ENCODE measurements around the gene HAAO.

Gene HAAO

DNA sequence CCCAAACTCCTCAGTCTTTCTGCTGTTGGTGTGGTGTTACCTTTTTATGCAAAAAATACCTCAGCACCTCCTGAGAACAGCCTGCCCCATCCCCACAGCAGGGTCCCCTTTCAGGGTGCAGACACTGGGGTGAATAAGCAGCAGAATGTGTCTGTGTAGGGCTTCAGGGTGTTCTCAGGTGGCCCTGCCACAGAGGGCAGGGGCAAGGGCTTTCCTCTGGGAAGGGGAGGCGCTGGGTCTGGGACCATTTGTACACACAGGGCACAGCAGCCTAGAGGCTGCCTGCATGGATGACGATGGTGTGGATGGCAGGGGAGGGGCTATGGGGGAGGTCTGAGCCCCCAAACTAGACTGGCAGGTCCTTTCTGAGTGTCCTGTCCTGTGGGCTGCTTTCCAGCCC is 2.6 kb downstream of the HAAO start:
- Histone ChIP-seq H3K27me3 (ENCODE audit: control insufficient read depth in 1 of 2, insufficient read depth in 2 of 2, low read length in 2 of 2) (no peaks in the 10 kb centered on the region), H3K9me3 (ENCODE audit: low read length) (no peaks in the 10 kb centered on the region), H3K9ac (ENCODE audit: low read length) (no peak overlapping the region), H3K27ac (ENCODE audit: low read depth, low read length) (no peak overlapping the region), H3K4me1 (ENCODE audit: insufficient read depth, low read length) (peaks cover 15% of the 10 kb centered on the region), H3K36me3 (ENCODE audit: insufficient read depth, low read length) (peaks cover 7% of the 10 kb centered on the region), H3K4me3 (ENCODE audit: low read depth in 1 of 2, low read length in 2 of 2) (no peak overlapping the region)

- Histone ChIP-seq H3K4me3 (ENCODE audit: low read depth in 1 of 2, low read length in 2 of 2) (no peak overlapping the region), H3K27ac (ENCODE audit: low read depth, low read length) (no peak overlapping the region), H3K4me1 (ENCODE audit: insufficient read depth, low read length) (peaks cover 15% of the 10 kb centered on the region), H3K27me3 (ENCODE audit: control insufficient read depth in 1 of 2, insufficient read depth in 2 of 2, low read length in 2 of 2) (no peaks in the 10 kb centered on the region), H3K9ac (ENCODE audit: low read length) (no peak overlapping the region), H3K36me3 (ENCODE audit: insufficient read depth, low read length) (peaks cover 7% of the 10 kb centered on the region), H3K9me3 (ENCODE audit: low read length) (no peaks in the 10 kb centered on the region)
These were observed 3.5 kb downstream of the HAAO start for GRCh38 chr2:42788882-42789281.

GRCh38 chr2:42788478-42788793 is 3.9 kb downstream of the HAAO start:
- H3K27ac ChIP-seq (ENCODE audit: low read depth, low read length) = no peak overlapping the region
- H3K9ac ChIP-seq (ENCODE audit: low read length) = no peak overlapping the region
- no peaks in the 10 kb centered on the region for H3K27me3 ChIP-seq (ENCODE audit: control insufficient read depth in 1 of 2, insufficient read depth in 2 of 2, low read length in 2 of 2)
- no peaks in the 10 kb centered on the region for H3K9me3 ChIP-seq (ENCODE audit: low read length)
- peaks cover 7% of the 10 kb centered on the region for H3K36me3 ChIP-seq (ENCODE audit: insufficient read depth, low read length)
- peaks cover 15% of the 10 kb centered on the region for H3K4me1 ChIP-seq (ENCODE audit: insufficient read depth, low read length)
- no peak overlapping the region for H3K4me3 ChIP-seq (ENCODE audit: low read depth in 1 of 2, low read length in 2 of 2)

DNA sequence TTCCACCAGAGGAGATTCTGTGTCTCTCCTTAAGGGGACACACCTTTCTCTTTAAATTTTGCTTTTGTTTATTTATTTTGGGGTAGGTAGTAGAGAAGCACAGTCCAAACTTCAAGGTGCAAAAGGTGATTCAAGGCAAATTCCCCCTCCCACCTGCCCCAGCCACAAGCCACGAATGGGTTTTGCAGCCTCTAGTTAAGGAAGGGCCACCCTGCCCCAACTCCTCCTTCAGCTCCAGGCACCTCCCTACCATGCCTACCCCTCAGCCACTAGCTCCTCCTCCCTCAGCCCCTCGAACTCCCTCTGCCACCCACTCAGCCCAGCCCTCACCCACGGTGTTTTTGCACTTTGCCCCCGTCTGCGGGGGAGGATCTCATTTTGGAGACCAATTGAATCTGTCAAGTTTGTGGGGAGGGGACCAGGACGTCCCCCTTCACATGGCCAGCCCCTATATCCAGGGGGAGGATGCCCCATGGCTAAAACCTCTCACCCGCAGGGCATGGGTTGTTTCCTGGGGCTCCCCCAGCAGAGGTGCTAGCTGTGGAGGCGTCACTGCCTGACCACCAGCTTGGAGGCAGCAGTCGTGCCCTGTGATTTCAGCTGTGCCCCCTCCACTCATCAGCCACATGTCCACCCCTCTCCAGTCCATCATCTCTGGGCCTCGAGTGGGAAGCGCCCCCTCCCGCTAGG is 4.5 kb downstream of the HAAO start:
- H3K4me3 ChIP-seq (ENCODE audit: low read depth in 1 of 2, low read length in 2 of 2) = no peak overlapping the region
- no peak overlapping the region for H3K9ac ChIP-seq (ENCODE audit: low read length)
- H3K4me1 ChIP-seq (ENCODE audit: insufficient read depth, low read length) = peaks cover 15% of the 10 kb centered on the region
- H3K27me3 ChIP-seq (ENCODE audit: control insufficient read depth in 1 of 2, insufficient read depth in 2 of 2, low read length in 2 of 2) = no peaks in the 10 kb centered on the region
- peaks cover 7% of the 10 kb centered on the region for H3K36me3 ChIP-seq (ENCODE audit: insufficient read depth, low read length)
- no peaks in the 10 kb centered on the region for H3K9me3 ChIP-seq (ENCODE audit: low read length)
- no peak overlapping the region for H3K27ac ChIP-seq (ENCODE audit: low read depth, low read length)

- Histone ChIP-seq H3K36me3 (ENCODE audit: insufficient read depth, low read length) (peaks cover 7% of the 10 kb centered on the region), H3K9me3 (ENCODE audit: low read length) (no peaks in the 10 kb centered on the region)
These were observed 5.0 kb downstream of the HAAO start for GRCh38 chr2:42787424-42787787.

DNA sequence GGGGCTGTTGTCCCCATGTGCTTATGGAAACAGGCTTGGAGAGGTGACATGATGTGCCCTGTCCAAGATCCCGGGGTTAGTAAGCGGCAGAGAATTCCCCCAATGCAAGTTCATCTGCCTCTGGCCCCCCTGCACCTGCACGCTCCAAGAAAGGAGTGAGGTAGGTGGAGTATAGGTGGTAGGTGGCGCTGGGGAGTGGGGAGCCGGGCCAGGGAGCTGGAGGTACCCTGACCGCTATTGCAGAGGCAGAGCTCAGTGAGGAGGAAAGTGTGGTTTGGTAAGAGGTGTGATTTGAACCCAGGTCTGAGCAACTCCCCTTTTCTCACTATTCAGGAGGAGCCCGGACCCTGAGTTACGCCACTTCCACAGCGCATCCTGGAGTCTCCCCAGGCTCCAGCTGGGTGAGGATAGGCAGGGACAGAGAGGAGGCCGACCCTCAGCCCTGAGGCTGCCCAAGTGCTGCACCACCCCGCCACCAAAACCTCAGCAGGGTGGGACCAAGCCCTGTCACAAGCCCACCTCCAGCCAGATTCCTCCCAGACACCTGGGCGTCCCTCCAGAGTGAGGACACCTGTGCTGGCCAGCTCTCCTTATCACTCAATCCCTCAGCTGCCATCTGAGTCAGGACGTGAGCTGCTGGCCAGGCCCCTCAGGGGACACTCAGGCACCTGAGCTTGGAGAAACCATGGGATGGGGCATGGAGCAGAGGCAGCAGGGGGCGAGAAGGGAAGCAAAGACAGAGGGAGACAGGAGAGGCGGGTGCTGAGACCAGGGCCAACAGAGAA is 5.6 kb downstream of the HAAO start:
- Histone ChIP-seq H3K27ac (ENCODE audit: low read depth, low read length) (no peak overlapping the region), H3K36me3 (ENCODE audit: insufficient read depth, low read length) (peaks cover 7% of the 10 kb centered on the region), H3K9ac (ENCODE audit: low read length) (no peak overlapping the region), H3K4me1 (ENCODE audit: insufficient read depth, low read length) (peaks cover 11% of the 10 kb centered on the region), H3K27me3 (ENCODE audit: control insufficient read depth in 1 of 2, insufficient read depth in 2 of 2, low read length in 2 of 2) (no peaks in the 10 kb centered on the region), H3K9me3 (ENCODE audit: low read length) (no peaks in the 10 kb centered on the region), H3K4me3 (ENCODE audit: low read depth in 1 of 2, low read length in 2 of 2) (no peak overlapping the region)

More at GRCh38 chr2:42787424-42787787, 5.0 kb downstream of the HAAO start:
- Histone ChIP-seq H3K9ac (ENCODE audit: low read length) (no peak overlapping the region), H3K27ac (ENCODE audit: low read depth, low read length) (no peak overlapping the region), H3K4me1 (ENCODE audit: insufficient read depth, low read length) (peaks cover 15% of the 10 kb centered on the region), H3K4me3 (ENCODE audit: low read depth in 1 of 2, low read length in 2 of 2) (no peak overlapping the region), H3K27me3 (ENCODE audit: control insufficient read depth in 1 of 2, insufficient read depth in 2 of 2, low read length in 2 of 2) (no peaks in the 10 kb centered on the region)

DNA sequence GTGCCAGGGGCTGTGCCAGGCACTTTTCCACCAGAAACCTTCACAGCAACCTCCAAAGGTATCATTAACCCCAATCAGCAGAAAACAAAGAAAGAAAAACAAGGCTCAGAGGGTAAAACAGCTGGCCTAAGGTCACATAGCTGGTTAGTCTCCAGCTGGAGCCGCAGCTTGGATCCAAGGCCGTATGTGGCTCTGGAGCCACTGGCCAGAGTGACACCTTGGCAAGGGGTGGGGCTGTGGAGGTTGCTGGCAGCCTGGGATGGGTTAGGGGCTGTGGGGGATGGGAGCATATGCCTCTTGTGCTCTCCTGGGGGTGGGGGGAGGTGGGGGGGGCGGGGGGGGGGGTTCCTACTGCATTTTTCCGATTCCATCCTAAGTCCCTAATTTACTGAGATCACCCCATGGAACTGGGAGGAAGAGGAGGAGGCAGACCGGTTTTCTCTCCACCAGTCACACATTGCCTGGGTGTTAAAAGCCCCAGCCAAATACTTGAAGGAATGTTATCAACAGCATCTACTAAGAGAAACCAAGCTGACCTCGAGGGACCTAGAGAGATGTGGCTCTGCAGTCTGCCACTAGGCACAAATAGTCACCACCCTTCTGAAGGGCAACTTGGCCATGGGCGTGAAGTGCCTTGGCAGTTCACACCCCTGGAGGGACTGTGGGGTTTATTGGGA is 8.0 kb downstream of the HAAO start:
- H3K27ac ChIP-seq (ENCODE audit: low read depth, low read length) = no peak overlapping the region
- H3K9ac ChIP-seq (ENCODE audit: low read length) = no peak overlapping the region
- no peaks in the 10 kb centered on the region for H3K9me3 ChIP-seq (ENCODE audit: low read length)
- H3K4me1 ChIP-seq (ENCODE audit: insufficient read depth, low read length) = no peaks in the 10 kb centered on the region
- H3K4me3 ChIP-seq (ENCODE audit: low read depth in 1 of 2, low read length in 2 of 2) = no peak overlapping the region
- H3K36me3 ChIP-seq (ENCODE audit: insufficient read depth, low read length) = peaks cover 7% of the 10 kb centered on the region
- H3K27me3 ChIP-seq (ENCODE audit: control insufficient read depth in 1 of 2, insufficient read depth in 2 of 2, low read length in 2 of 2) = no peaks in the 10 kb centered on the region

DNA sequence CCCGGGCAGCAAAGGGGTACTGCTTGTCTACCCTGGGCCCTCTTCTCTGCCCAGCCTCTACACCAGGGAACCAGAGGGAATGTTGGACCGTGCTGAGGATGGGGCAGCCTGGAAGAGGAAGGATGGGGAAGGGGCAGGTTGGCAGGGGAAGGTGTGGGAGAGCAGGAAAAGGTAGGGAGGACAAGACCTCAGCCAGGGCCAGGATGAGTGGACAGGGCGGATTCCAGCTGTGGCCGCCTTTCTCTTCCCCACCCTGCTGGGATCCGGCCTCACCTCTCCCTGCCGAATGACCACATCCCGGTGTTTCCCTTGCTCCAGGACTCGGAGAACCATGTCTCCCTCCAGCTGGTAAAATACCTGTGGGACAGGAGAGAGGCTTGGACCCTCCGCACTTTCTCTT is 8.9 kb downstream of the HAAO start:
- H3K27me3 ChIP-seq (ENCODE audit: control insufficient read depth in 1 of 2, insufficient read depth in 2 of 2, low read length in 2 of 2) = no peaks in the 10 kb centered on the region
- no peaks in the 10 kb centered on the region for H3K4me1 ChIP-seq (ENCODE audit: insufficient read depth, low read length)
- peaks cover 7% of the 10 kb centered on the region for H3K36me3 ChIP-seq (ENCODE audit: insufficient read depth, low read length)
- H3K9ac ChIP-seq (ENCODE audit: low read length) = no peak overlapping the region
- no peak overlapping the region for H3K27ac ChIP-seq (ENCODE audit: low read depth, low read length)
- no peak overlapping the region for H3K4me3 ChIP-seq (ENCODE audit: low read depth in 1 of 2, low read length in 2 of 2)
- no peaks in the 10 kb centered on the region for H3K9me3 ChIP-seq (ENCODE audit: low read length)

DNA sequence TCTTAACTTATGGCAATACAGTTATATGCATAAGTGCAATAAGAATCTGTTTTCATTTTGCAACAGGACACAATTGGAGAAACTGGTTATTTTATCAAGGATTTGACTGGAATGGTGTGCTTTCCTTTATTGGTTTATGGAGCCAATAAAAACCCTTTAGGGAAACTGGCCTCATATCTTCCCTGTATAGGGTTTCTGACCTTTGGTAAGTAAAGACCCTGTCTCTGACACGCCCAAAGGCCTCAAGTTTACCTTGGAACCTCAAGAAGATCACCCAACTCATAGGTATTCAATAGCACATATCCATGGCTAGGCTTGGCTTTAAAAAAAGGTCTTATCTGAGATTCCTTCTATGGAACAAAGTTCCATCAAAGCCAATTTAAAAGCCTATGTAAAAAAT is 11.2 kb downstream of the HAAO start:
- H3K9me3 ChIP-seq (ENCODE audit: low read length) = no peaks in the 10 kb centered on the region

DNA sequence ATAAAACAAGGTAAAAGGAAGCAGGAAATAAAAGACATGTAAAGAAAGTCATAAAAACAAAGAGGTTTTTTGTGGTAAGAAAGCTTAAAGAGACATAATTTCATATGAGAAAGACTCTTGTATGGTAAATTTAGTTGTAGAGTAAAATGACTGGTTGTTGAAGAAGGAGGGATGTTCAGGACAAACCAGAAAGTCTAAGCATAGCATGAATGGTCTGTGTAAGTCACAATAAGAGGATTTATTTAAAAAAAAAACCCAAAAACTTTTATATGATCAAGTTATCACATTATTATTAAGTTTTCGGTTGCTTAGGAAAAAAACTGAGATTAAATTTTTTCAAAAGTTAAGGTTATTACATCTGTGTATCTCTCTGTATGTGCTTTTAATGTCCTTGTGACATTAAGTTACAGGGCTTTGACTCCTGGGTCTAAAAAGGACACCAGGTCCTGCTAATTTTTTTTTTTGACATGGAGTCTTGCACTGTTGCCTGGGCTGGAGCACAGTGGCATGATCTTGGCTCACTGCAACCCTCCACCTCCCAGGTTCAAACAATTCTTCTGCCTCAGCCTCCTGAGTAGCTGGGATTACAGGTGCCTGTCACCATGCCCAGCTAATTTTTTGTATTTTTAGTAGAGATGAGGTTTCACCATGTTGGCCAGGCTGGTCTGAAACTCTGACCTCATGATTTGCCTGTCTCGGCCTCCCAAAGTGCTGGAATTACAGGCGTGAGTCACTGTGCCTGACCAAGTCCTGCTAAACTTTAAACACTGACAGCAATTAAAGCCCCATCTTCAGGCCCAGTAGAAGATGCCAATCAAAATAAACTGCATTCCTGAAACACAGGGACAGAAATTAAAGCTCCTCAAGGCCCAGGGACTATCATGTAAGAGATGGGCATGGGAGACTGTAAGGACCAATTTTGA is 14.2 kb downstream of the HAAO start:
- Histone ChIP-seq H3K27ac (ENCODE audit: low read depth, low read length) (no peak overlapping the region), H3K4me1 (ENCODE audit: insufficient read depth, low read length) (no peaks in the 10 kb centered on the region), H3K4me3 (ENCODE audit: low read depth in 1 of 2, low read length in 2 of 2) (no peak overlapping the region), H3K9me3 (ENCODE audit: low read length) (no peaks in the 10 kb centered on the region), H3K36me3 (ENCODE audit: insufficient read depth, low read length) (no peaks in the 10 kb centered on the region), H3K27me3 (ENCODE audit: control insufficient read depth in 1 of 2, insufficient read depth in 2 of 2, low read length in 2 of 2) (no peaks in the 10 kb centered on the region), H3K9ac (ENCODE audit: low read length) (no peak overlapping the region)

More for the DNA sequence above, 11.2 kb downstream of the HAAO start:
- Histone ChIP-seq H3K27ac (ENCODE audit: low read depth, low read length) (no peak overlapping the region), H3K27me3 (ENCODE audit: control insufficient read depth in 1 of 2, insufficient read depth in 2 of 2, low read length in 2 of 2) (no peaks in the 10 kb centered on the region), H3K9ac (ENCODE audit: low read length) (no peak overlapping the region), H3K4me3 (ENCODE audit: low read depth in 1 of 2, low read length in 2 of 2) (no peak overlapping the region), H3K4me1 (ENCODE audit: insufficient read depth, low read length) (no peaks in the 10 kb centered on the region), H3K36me3 (ENCODE audit: insufficient read depth, low read length) (no peaks in the 10 kb centered on the region)

GRCh38 chr2:42775810-42776209 is 16.6 kb downstream of the HAAO start:
- H3K4me1 ChIP-seq (ENCODE audit: insufficient read depth, low read length) = no peaks in the 10 kb centered on the region
- no peaks in the 10 kb centered on the region for H3K9me3 ChIP-seq (ENCODE audit: low read length)
- no peaks in the 10 kb centered on the region for H3K27me3 ChIP-seq (ENCODE audit: control insufficient read depth in 1 of 2, insufficient read depth in 2 of 2, low read length in 2 of 2)
- H3K36me3 ChIP-seq (ENCODE audit: insufficient read depth, low read length) = no peaks in the 10 kb centered on the region
- no peak overlapping the region for H3K4me3 ChIP-seq (ENCODE audit: low read depth in 1 of 2, low read length in 2 of 2)
- no peak overlapping the region for H3K9ac ChIP-seq (ENCODE audit: low read length)
- H3K27ac ChIP-seq (ENCODE audit: low read depth, low read length) = no peak overlapping the region

Measured in muscle layer of colon (tissue), 2 donors.